Measurements from ENCODE around the gene MRPL11. TPM values are rescaled to one million over a fixed set of nuclear protein-coding genes. Genes with fewer than 3 reads are reported as not detected.
A peak's percentile ranks its signal among the peaks of the same experiment; 100 is the strongest.

Gene MRPL11
- total RNA-seq, 1 donor, result 40.0 TPM

GRCh38 chr11:66388780-66389386 lies 49.8 kb downstream of the MRPL11 start:
- no peak overlapping the region for H3K4me3 ChIP-seq (ENCODE audit: low read depth, low read length)
- DNase-seq (ENCODE audit: low read depth), result peak; percentile 77
- TF ChIP-seq, protein P1, sequence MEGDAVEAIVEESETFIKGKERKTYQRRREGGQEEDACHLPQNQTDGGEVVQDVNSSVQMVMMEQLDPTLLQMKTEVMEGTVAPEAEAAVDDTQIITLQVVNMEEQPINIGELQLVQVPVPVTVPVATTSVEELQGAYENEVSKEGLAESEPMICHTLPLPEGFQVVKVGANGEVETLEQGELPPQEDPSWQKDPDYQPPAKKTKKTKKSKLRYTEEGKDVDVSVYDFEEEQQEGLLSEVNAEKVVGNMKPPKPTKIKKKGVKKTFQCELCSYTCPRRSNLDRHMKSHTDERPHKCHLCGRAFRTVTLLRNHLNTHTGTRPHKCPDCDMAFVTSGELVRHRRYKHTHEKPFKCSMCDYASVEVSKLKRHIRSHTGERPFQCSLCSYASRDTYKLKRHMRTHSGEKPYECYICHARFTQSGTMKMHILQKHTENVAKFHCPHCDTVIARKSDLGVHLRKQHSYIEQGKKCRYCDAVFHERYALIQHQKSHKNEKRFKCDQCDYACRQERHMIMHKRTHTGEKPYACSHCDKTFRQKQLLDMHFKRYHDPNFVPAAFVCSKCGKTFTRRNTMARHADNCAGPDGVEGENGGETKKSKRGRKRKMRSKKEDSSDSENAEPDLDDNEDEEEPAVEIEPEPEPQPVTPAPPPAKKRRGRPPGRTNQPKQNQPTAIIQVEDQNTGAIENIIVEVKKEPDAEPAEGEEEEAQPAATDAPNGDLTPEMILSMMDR (IDR thresholded peaks at IDR 0.05; ENCODE audit: insufficient read depth, low read length), result peak; percentile 88

- TF ChIP-seq, protein P1 (IDR thresholded peaks at IDR 0.05; ENCODE audit: insufficient read depth, low read length), result peak; percentile 97
- peak; percentile 90 for DNase-seq (ENCODE audit: low read depth)
- H3K4me3 ChIP-seq (ENCODE audit: low read depth, low read length), result peak overlapping the region; percentile 36
These were observed 52.2 kb downstream of the MRPL11 start for GRCh38 chr11:66386171-66387069.

Small RNAs within 50 kb of the gene (small RNA-seq; reads per million reads assigned to genes)
- not detected for gene RF00416
- 0.83 reads per million, percentile 22 among the genes with 10 or more reads in this experiment for gene RNU1-84P

Other genes with a start within 250 kb of the MRPL11 start
- 11.5 and 15.9 TPM in 2 replicates for gene KLC2, start 181.1 kb downstream of the MRPL11 start, total RNA-seq (ENCODE audit: low replicate concordance)
- 69.1 and 85.1 TPM in 2 replicates for gene RAB1B, start 170.2 kb downstream of the MRPL11 start, total RNA-seq (ENCODE audit: low replicate concordance)
- gene CNIH2, start 160.7 kb downstream of the MRPL11 start, total RNA-seq (ENCODE audit: low replicate concordance), result 1.1 TPM in 1 of 2 replicates, not detected in the other
- gene YIF1A, start 149.7 kb downstream of the MRPL11 start, total RNA-seq (ENCODE audit: low replicate concordance), result 35.0 and 119 TPM in 2 replicates
- gene TMEM151A, start 147.0 kb downstream of the MRPL11 start, total RNA-seq (ENCODE audit: low replicate concordance), result 0.27 and 0.41 TPM in 2 replicates
- 99.1 and 193 TPM in 2 replicates for gene CD248, start 121.8 kb downstream of the MRPL11 start, total RNA-seq (ENCODE audit: low replicate concordance)
- gene RIN1, start 102.4 kb downstream of the MRPL11 start, total RNA-seq (ENCODE audit: low replicate concordance), result 10.1 and 45.3 TPM in 2 replicates
- 22.6 and 38.5 TPM in 2 replicates for gene BRMS1, start 93.7 kb downstream of the MRPL11 start, total RNA-seq (ENCODE audit: low replicate concordance)
- 21.5 and 36.3 TPM in 2 replicates for gene B4GAT1, start 91.2 kb downstream of the MRPL11 start, total RNA-seq (ENCODE audit: low replicate concordance)
- 0.36 TPM in 1 of 2 replicates, not detected in the other for gene SLC29A2, start 67.1 kb downstream of the MRPL11 start, total RNA-seq (ENCODE audit: low replicate concordance)
- gene NPAS4, start 17.8 kb downstream of the MRPL11 start, total RNA-seq (ENCODE audit: low replicate concordance), result 0.18 TPM in 1 of 2 replicates, not detected in the other
- gene PELI3, start 28.1 kb upstream of the MRPL11 start, total RNA-seq (ENCODE audit: low replicate concordance), result 9.0 and 10.8 TPM in 2 replicates
- gene DPP3, start 41.6 kb upstream of the MRPL11 start, total RNA-seq (ENCODE audit: low replicate concordance), result 19.0 and 31.7 TPM in 2 replicates
- 41.7 and 54.7 TPM in 2 replicates for gene BBS1, start 71.8 kb upstream of the MRPL11 start, total RNA-seq (ENCODE audit: low replicate concordance)
- 8.6 and 11.0 TPM in 2 replicates for gene ZDHHC24, start 107.2 kb upstream of the MRPL11 start, total RNA-seq (ENCODE audit: low replicate concordance)
- gene ACTN3, start 108.1 kb upstream of the MRPL11 start, total RNA-seq (ENCODE audit: low replicate concordance), result not detected in 2 replicates
- gene CTSF, start 129.8 kb upstream of the MRPL11 start, total RNA-seq (ENCODE audit: low replicate concordance), result 35.0 and 47.1 TPM in 2 replicates
- 0.45 and 1.1 TPM in 2 replicates for gene CCDC87, start 154.2 kb upstream of the MRPL11 start, total RNA-seq (ENCODE audit: low replicate concordance)
- 28.3 and 54.4 TPM in 2 replicates for gene CCS, start 154.3 kb upstream of the MRPL11 start, total RNA-seq (ENCODE audit: low replicate concordance)
- gene RBM14, start 177.8 kb upstream of the MRPL11 start, total RNA-seq (ENCODE audit: low replicate concordance), result 11.4 and 26.9 TPM in 2 replicates
- 34.5 and 73.8 TPM in 2 replicates for gene RBM4, start 199.9 kb upstream of the MRPL11 start, total RNA-seq (ENCODE audit: low replicate concordance)
- gene RBM4B, start 239.0 kb upstream of the MRPL11 start, total RNA-seq (ENCODE audit: low replicate concordance), result 7.5 and 23.9 TPM in 2 replicates